Keratinocyte (primary cell): ENCODE data around the gene ITPKB. TPM values are rescaled to one million over a fixed set of nuclear protein-coding genes. Genes with fewer than 3 reads are reported as not detected.

Experiments used
- DNase-seq: peaks from one replicate; pipeline ENCODE4 v3.0.0-alpha.2; 2011; ENCODE audit warnings: low read depth, missing footprints, low spot score
- FAIRE-seq: peaks from 2 replicates; lab custom pipeline; 2011; peaks lifted over from hg19 to GRCh38; lab: Jason Lieb, UNC
- H2AFZ ChIP-seq: 2 replicates; pipeline ENCODE4 v1.6.0; 2012; ENCODE audit warnings: low read length, control low read depth, inconsistent platforms; ENCODE audit not compliant: control insufficient read depth
- H3K27ac ChIP-seq: 2 replicates; pipeline ENCODE4 v1.5.1; 2011; ENCODE audit warnings: low read length; ENCODE audit not compliant: control insufficient read depth, insufficient read depth
- H3K27me3 ChIP-seq: 3 replicates; pipeline ENCODE4 v1.6.0; 2011; ENCODE audit warnings: low read length; ENCODE audit not compliant: control insufficient read depth, insufficient read depth; ENCODE audit errors: extremely low read depth
- H3K36me3 ChIP-seq, 2 experiments: 2 replicates in 1 of 2; 3 replicates in 1 of 2; pipeline ENCODE4 v1.5.1; 2011; ENCODE audit warnings: low read length in 2 of 2, mild to moderate bottlenecking in 1 of 2; ENCODE audit not compliant: control insufficient read depth in 2 of 2, insufficient read depth in 2 of 2; ENCODE audit errors: extremely low read depth in 1 of 2
- H3K4me1 ChIP-seq: 3 replicates; pipeline ENCODE4 v1.5.1; 2011; ENCODE audit warnings: low read length; ENCODE audit not compliant: control insufficient read depth, insufficient read depth; ENCODE audit errors: extremely low read depth
- H3K4me2 ChIP-seq: 3 replicates; pipeline ENCODE4 v1.6.0; 2011; ENCODE audit warnings: low read depth, low read length; ENCODE audit not compliant: control insufficient read depth, insufficient read depth; ENCODE audit errors: extremely low read depth
- H3K4me3 ChIP-seq, 3 experiments: fragments of 200-600 bp in 1 of 3; sonication (generic) in 1 of 3; 2 replicates in 2 of 3; 3 replicates in 1 of 3; pipeline ENCODE4 v1.5.1; 2011 to 2016; ENCODE audit warnings: low read length in 3 of 3, mild to moderate bottlenecking in 3 of 3, control low read depth in 2 of 3, inconsistent platforms in 1 of 3, low read depth in 1 of 3, mixed read lengths in 1 of 3, mixed run types in 1 of 3, moderate library complexity in 1 of 3; ENCODE audit not compliant: control insufficient read depth in 2 of 3, insufficient read depth in 2 of 3; ENCODE audit errors: extremely low read depth in 1 of 3
- H3K79me2 ChIP-seq: 2 replicates; pipeline ENCODE4 v1.6.0; 2012; ENCODE audit warnings: low read length; ENCODE audit not compliant: control insufficient read depth, insufficient read depth
- H3K9ac ChIP-seq: 3 replicates; pipeline ENCODE4 v1.6.0; 2011; ENCODE audit warnings: low read length; ENCODE audit not compliant: control insufficient read depth, insufficient read depth; ENCODE audit errors: extremely low read depth
- H3K9me1 ChIP-seq: 3 replicates; pipeline ENCODE4 v1.6.0; 2011; ENCODE audit warnings: low read length; ENCODE audit not compliant: control insufficient read depth, insufficient read depth; ENCODE audit errors: extremely low read depth
- H3K9me3 ChIP-seq: 2 replicates; pipeline ENCODE4 v1.5.1; 2012; ENCODE audit warnings: low read depth, low read length; ENCODE audit not compliant: control insufficient read depth
- H4K20me1 ChIP-seq: 3 replicates; pipeline ENCODE4 v1.6.0; 2011; ENCODE audit warnings: low read length; ENCODE audit not compliant: control insufficient read depth, insufficient read depth; ENCODE audit errors: extremely low read depth
- EZH2 ChIP-seq: IDR thresholded peaks from one replicate; pipeline ENCODE4 v1.6.1; 2012; ENCODE audit warnings: inconsistent platforms, mild to moderate bottlenecking, low read length, moderate library complexity
- dilution Hi-C: fragments of 300-500 bp; cut with MboI; formaldehyde crosslinking; loops from one replicate; pipeline ENCODE4 v1.7.0; 2020; ENCODE audit warnings: low sequenced_read_pairs; ENCODE audit not compliant: extremely low pct_ligation_motif_present
- polyA plus RNA-seq, 5 experiments: library from polyadenylated mRNA; depleted of rRNA in 3 of 5; stranded (reverse) in 3 of 5; stranded (forward) in 1 of 5; unstranded in 1 of 5; fragments of >200 nt; gene quantifications; 1 replicate in 1 of 5; 2 replicates in 3 of 5; 3 replicates in 1 of 5; pipeline versions ENCODE4 v1.2.1 to v1.2.3, GENCODE V29; 2011 to 2012; ENCODE audit warnings: missing spikeins in 2 of 5, low read depth in 1 of 5, low replicate concordance in 1 of 5
- TF ChIP-seq, protein P1 (sequence below), 3 experiments: IDR thresholded peaks in 1 of 3; conservative IDR thresholded peaks in 1 of 3; optimal IDR thresholded peaks in 1 of 3; 2 replicates in 2 of 3; 3 replicates in 1 of 3; pipeline versions ENCODE3 to v1.5.1; 2011; ENCODE audit warnings: low read length in 3 of 3, mild to moderate bottlenecking in 3 of 3, moderate library complexity in 2 of 3, control low read depth in 1 of 3, inconsistent platforms in 1 of 3; ENCODE audit not compliant: insufficient read depth in 2 of 3; ENCODE audit errors: extremely low read depth in 1 of 3

ITPKB gene
- polyA plus RNA-seq, 1 donor (not counting 4 experiments of a cell fraction or from before 2014, with no cell fraction given): 3.2 TPM

DNA sequence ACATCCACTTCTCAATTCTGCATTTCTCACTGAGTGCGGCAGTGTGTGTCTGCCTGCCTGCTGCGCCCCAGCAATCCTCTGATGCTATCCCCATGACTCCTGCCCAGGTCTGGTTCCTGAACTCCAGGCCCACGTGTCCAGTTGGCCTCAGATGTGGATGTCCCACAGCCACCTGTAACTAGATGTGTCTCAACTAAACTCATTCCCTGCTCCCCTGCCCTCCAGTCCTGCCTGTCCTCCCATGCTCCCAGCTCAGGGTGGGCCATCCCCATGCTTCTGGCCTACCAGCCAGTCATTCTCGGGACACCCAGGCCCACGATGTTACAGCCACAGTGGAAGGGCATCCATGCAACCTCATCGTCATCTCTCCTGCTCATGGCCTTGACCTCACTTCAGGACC, 113.8 kb downstream of the ITPKB start:
- H2AFZ ChIP-seq: no peak overlapping the region

DNA sequence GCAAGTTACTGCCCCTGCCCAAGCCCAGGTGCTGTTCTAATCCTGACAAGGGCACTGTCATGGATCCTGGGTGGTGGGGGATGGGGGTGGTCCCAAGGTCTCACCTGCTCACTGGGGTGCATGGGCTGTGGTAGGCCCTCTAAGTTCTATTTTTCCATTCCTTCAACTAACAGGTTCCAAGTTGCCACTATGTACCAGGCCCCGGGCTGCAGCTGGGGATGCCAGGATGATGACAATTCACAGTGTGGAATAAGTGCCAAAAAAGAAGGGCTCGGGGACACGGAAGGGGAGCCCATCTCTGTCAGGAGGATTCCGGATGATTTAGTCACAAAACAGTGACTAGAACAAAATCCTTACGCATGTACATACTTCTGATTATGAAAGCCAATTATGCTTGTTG, 114.6 kb downstream of the ITPKB start:
- no peak for TF ChIP-seq EZH2
- TF ChIP-seq, protein P1, sequence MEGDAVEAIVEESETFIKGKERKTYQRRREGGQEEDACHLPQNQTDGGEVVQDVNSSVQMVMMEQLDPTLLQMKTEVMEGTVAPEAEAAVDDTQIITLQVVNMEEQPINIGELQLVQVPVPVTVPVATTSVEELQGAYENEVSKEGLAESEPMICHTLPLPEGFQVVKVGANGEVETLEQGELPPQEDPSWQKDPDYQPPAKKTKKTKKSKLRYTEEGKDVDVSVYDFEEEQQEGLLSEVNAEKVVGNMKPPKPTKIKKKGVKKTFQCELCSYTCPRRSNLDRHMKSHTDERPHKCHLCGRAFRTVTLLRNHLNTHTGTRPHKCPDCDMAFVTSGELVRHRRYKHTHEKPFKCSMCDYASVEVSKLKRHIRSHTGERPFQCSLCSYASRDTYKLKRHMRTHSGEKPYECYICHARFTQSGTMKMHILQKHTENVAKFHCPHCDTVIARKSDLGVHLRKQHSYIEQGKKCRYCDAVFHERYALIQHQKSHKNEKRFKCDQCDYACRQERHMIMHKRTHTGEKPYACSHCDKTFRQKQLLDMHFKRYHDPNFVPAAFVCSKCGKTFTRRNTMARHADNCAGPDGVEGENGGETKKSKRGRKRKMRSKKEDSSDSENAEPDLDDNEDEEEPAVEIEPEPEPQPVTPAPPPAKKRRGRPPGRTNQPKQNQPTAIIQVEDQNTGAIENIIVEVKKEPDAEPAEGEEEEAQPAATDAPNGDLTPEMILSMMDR (optimal IDR thresholded peaks at IDR 0.05 in 1 of 3, IDR thresholded peaks at IDR 0.05 in 1 of 3, conservative IDR thresholded peaks at IDR 0.05 in 1 of 3; ENCODE audit: extremely low read depth in 1 of 3, insufficient read depth in 2 of 3, low read length in 3 of 3): no peak
- Histone ChIP-seq H4K20me1 (no peaks in the 10 kb centered on the region), H3K4me1 (peaks cover 11% of the 10 kb centered on the region), H2AFZ (no peak overlapping the region), H3K36me3 (no peaks in the 10 kb centered on the region), H3K9me3 (no peaks in the 10 kb centered on the region), H3K27ac (no peak overlapping the region), H3K9me1 (no peaks in the 10 kb centered on the region), H3K9ac (no peak overlapping the region), H3K27me3 (no peaks in the 10 kb centered on the region), H3K4me3 (no peak overlapping the region), H3K79me2 (no peaks in the 10 kb centered on the region), H3K4me2 (peak overlapping the region; percentile 39)
- dilution Hi-C loops: no loop called here
- DNase-seq (peak; percentile 79), FAIRE-seq (peak; percentile 95)

More for the DNA sequence above, 113.8 kb downstream of the ITPKB start:
- FAIRE-seq (no peak), DNase-seq (no peak)
- Histone ChIP-seq H3K27ac (no peak overlapping the region), H3K4me3 (no peak overlapping the region), H3K4me1 (peaks cover 11% of the 10 kb centered on the region), H3K79me2 (no peaks in the 10 kb centered on the region), H3K9me1 (no peaks in the 10 kb centered on the region), H3K27me3 (no peaks in the 10 kb centered on the region), H3K4me2 (no peak overlapping the region), H3K36me3 (no peaks in the 10 kb centered on the region), H4K20me1 (no peaks in the 10 kb centered on the region), H3K9me3 (no peaks in the 10 kb centered on the region), H3K9ac (no peak overlapping the region)
- dilution Hi-C loops: no loop called here
- TF ChIP-seq, protein P1 (optimal IDR thresholded peaks at IDR 0.05 in 1 of 3, IDR thresholded peaks at IDR 0.05 in 1 of 3, conservative IDR thresholded peaks at IDR 0.05 in 1 of 3; ENCODE audit: extremely low read depth in 1 of 3, insufficient read depth in 2 of 3, low read length in 3 of 3): no peak
- no peak for TF ChIP-seq EZH2
